GF-D8 (cell line): Measurements from ENCODE around the gene DNAJB11.
"Not testable (repeated sequence)": the region's sequence is repeated elsewhere in the genome, so short reads cannot be mapped to it uniquely, and the experiment has no call there.

ENCODE experiments used
- DNase-seq: peaks from one replicate; lab custom pipeline; 2025; lab: John Stamatoyannopoulos, UW

Gene DNAJB11

GRCh38 chr3:186618318-186618938 is 47.9 kb downstream of the DNAJB11 start:
- no peak for DNase-seq

GRCh38 chr3:186619787-186620212 is 49.3 kb downstream of the DNAJB11 start:
- DNase-seq = no peak

GRCh38 chr3:186620213-186621092 is 49.9 kb downstream of the DNAJB11 start:
- DNase-seq = no peak

- no peak for DNase-seq
Measured at GRCh38 chr3:186621894-186622650, 51.6 kb downstream of the DNAJB11 start.

- DNase-seq = no peak
Measured at GRCh38 chr3:186622651-186623310, 52.3 kb downstream of the DNAJB11 start.

- no peak for DNase-seq
Measured at GRCh38 chr3:186624598-186624997, 54.1 kb downstream of the DNAJB11 start.

GRCh38 chr3:186625600-186626042 is 55.1 kb downstream of the DNAJB11 start:
- no peak for DNase-seq

- no peak for DNase-seq
Measured at GRCh38 chr3:186626254-186626847, 55.8 kb downstream of the DNAJB11 start.

- no peak for DNase-seq
Measured at GRCh38 chr3:186627852-186628414, 57.4 kb downstream of the DNAJB11 start.

GRCh38 chr3:186628756-186629155 is 58.2 kb downstream of the DNAJB11 start:
- no peak for DNase-seq

- no peak for DNase-seq
Measured at GRCh38 chr3:186630950-186631641, 60.6 kb downstream of the DNAJB11 start.

- no peak for DNase-seq
Measured at GRCh38 chr3:186633481-186633880, 63.0 kb downstream of the DNAJB11 start.

GRCh38 chr3:186634207-186634606 is 63.7 kb downstream of the DNAJB11 start:
- not testable (repeated sequence) for DNase-seq
